Large intestine (tissue), 12 donors: ENCODE measurements around the gene ZNF333. TPM values are rescaled to one million over a fixed set of nuclear protein-coding genes. Genes with fewer than 3 reads are reported as not detected.

Experiments used
- DNase-seq, 2 donors: peaks; one replicate each; pipeline versions ENCODE4 v3.0.0 to v3.0.0-alpha.2; 2013
- H3K27ac ChIP-seq: one replicate; pipeline ENCODE4 v1.5.1; 2013; ENCODE audit warnings: low read length
- H3K27me3 ChIP-seq: 2 replicates; pipeline ENCODE4 v1.6.1; 2013; ENCODE audit warnings: low read length; ENCODE audit not compliant: control insufficient read depth, insufficient read depth
- H3K36me3 ChIP-seq: 2 replicates; pipeline ENCODE4 v1.6.1; 2013; ENCODE audit warnings: low read length; ENCODE audit not compliant: control insufficient read depth, insufficient read depth
- H3K4me1 ChIP-seq: one replicate; pipeline ENCODE4 v1.6.1; 2013; ENCODE audit warnings: low read length; ENCODE audit not compliant: control insufficient read depth, insufficient read depth
- H3K4me3 ChIP-seq: one replicate; pipeline ENCODE4 v1.5.1; 2013; ENCODE audit warnings: low read length
- H3K9me3 ChIP-seq: one replicate; pipeline ENCODE4 v1.6.1; 2013; ENCODE audit warnings: mild to moderate bottlenecking, low read depth, low read length, moderate library complexity; ENCODE audit not compliant: control insufficient read depth
- WGBS: methylation state at CpG from one replicate; pipeline ENCODE4 v1.1.5; 2013; ENCODE audit warnings: low lambda C conversion rate; ENCODE audit not compliant: insufficient coverage; 5-methylcytosine and 5-hydroxymethylcytosine counted together
- long read RNA-seq, 11 donors: transcript quantifications; one replicate each; lab custom pipeline, GENCODE V29; 2026
- polyA plus RNA-seq: library from polyadenylated mRNA; unstranded; fragments of 120-200 nt; gene quantifications from one replicate; pipeline ENCODE4 v1.2.1, GENCODE V29; 2013

Gene ZNF333
- 14.1 TPM for polyA plus RNA-seq
- long read RNA-seq, donor 1, partial matches to known transcripts, result 0 of 3 reads
- long read RNA-seq, donor 1, other reads (novel, unspliced or antisense), result 0 of 3 reads
- long read RNA-seq, donor 2, partial matches to known transcripts, result 0 of 5 reads
- long read RNA-seq, donor 2, other reads (novel, unspliced or antisense), result 0 of 5 reads
- long read RNA-seq, donor 3, result 0 reads
- long read RNA-seq, donor 4, result 0 reads
- long read RNA-seq, donor 5, full-length matches to known transcripts, result 1 of 1 reads
- long read RNA-seq, donor 5, partial matches to known transcripts, result 0 of 1 reads
- long read RNA-seq, donor 5, other reads (novel, unspliced or antisense), result 0 of 1 reads
- long read RNA-seq, donor 6, partial matches to known transcripts, result 0 of 1 reads
- long read RNA-seq, donor 6, other reads (novel, unspliced or antisense), result 0 of 1 reads
- long read RNA-seq, donor 7, full-length matches to known transcripts, result 2 of 2 reads
- long read RNA-seq, donor 7, partial matches to known transcripts, result 0 of 2 reads
- long read RNA-seq, donor 7, other reads (novel, unspliced or antisense), result 0 of 2 reads
- long read RNA-seq, donor 8, partial matches to known transcripts, result 0 of 3 reads
- long read RNA-seq, donor 8, other reads (novel, unspliced or antisense), result 0 of 3 reads
- long read RNA-seq, donor 9, partial matches to known transcripts, result 0 of 3 reads
- long read RNA-seq, donor 9, other reads (novel, unspliced or antisense), result 0 of 3 reads
- long read RNA-seq, donor 10, partial matches to known transcripts, result 0 of 1 reads
- long read RNA-seq, donor 10, other reads (novel, unspliced or antisense), result 0 of 1 reads
- long read RNA-seq, donor 11, partial matches to known transcripts, result 0 of 4 reads
- long read RNA-seq, donor 11, other reads (novel, unspliced or antisense), result 0 of 4 reads

DNA sequence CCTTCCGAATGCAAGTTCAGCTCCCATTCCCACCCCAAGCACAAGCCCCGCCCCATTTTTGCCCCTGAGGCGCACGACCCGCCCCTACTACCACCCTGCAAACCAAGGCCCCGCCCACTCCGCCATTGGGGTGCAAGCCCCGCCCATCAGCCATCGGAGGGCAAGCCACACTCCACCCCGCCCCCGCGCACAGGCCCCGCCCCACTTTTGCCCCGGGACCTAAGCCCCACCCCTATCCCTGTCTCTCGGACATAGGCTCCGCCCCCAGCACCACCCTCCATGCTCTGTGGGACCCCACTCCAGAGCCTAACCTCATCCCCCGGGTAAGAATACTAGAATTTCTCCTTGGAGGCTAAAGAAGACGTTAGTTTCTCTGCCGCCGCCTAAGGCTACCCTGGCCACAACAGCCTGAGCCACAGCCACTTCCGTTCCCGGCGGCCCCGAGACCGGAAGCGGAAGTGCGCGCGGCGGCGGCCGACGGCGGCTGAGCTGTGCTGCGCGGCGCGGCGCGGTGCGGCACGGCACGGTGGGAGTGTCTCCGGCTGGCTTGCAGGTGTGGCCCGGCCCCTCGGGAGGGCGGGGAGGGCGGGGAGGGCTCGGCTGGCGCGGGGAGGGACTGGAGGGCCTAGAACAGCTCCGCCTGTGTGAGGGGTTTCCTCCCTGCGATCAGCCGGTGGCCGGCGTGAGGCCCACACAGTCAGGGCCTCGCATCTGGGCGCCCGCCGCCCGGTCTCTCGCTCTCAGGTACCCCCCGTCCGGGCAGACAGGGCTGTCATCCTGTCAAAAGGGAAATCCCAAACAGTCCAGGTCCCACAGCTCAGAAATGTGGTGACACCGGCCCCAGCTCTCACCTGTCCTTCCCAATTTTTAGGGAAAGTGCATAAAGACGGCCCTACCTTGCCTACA, at the start of gene ZNF333:
Gene ZNF333 (plus strand): TSS at position 451 of the 906 bp plus-strand sequence. CDS start 3,444 bp downstream, outside the sequence.
- WGBS, result no CpG with 5 or more reads among the region's 66 CpGs
- H3K4me1 ChIP-seq, result no peaks in the 10 kb centered on the region

DNA sequence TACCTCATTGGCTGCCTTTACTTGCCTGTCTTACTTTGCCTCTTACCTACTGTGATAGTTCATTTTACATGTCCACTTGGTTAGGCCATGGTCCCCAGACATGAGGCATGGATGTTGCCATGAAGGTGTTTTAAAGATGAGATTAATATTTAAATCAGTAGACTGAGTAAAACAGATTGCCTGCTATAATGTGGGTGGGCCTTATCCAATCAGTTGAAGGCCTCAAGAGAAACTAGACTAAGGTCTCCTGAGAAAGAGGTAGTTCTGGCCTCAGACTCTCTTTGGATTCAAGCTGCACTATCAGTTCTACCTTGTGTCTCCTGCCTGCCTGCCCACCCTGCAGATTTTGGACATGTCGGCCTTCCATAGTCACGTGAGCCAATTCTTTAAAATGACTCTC, 41.3 kb upstream of the ZNF333 start:
- no peak overlapping the region for H3K4me3 ChIP-seq
- WGBS, result 100% methylated on average over 2 of the region's 2 CpGs
- no peaks in the 10 kb centered on the region for H3K9me3 ChIP-seq
- H3K36me3 ChIP-seq, result no peaks in the 10 kb centered on the region
- H3K4me1 ChIP-seq, result no peaks in the 10 kb centered on the region
- H3K27ac ChIP-seq, result no peak overlapping the region
- DNase-seq, result no peak
- H3K27me3 ChIP-seq, result no peaks in the 10 kb centered on the region

More for the DNA sequence above, at the start of gene ZNF333:
- DNase-seq, result peak; percentile 88 to 95
- H3K36me3 ChIP-seq, result peaks cover 7% of the 10 kb centered on the region
- no peaks in the 10 kb centered on the region for H3K27me3 ChIP-seq
- H3K27ac ChIP-seq, result peak within 1 kb of the TSS; percentile 98
- no peaks in the 10 kb centered on the region for H3K9me3 ChIP-seq
- peak within 1 kb of the TSS; percentile 83 for H3K4me3 ChIP-seq

DNA sequence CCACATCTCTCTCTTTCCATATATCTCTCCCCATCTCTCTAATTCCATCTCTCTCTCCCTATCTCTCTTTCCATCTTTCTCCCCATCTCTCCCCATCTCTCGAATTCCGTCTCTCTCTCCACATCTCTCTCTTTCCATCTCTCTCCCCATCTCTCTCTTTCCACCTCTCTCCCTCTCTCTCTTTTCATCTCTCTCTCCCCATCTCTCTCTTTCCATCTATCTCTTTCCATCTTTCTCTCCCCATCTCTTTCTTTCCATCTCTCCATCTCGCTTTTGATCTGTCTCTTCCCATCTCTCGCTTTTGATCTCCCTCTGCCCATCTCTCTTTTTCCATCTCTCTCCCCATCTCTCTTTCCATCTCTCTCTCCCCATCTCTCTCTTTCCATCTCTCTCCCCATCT, 40.8 kb upstream of the ZNF333 start:
- 82% methylated on average over 4 of the region's 4 CpGs for WGBS
- no peak for DNase-seq
- no peaks in the 10 kb centered on the region for H3K36me3 ChIP-seq

DNA sequence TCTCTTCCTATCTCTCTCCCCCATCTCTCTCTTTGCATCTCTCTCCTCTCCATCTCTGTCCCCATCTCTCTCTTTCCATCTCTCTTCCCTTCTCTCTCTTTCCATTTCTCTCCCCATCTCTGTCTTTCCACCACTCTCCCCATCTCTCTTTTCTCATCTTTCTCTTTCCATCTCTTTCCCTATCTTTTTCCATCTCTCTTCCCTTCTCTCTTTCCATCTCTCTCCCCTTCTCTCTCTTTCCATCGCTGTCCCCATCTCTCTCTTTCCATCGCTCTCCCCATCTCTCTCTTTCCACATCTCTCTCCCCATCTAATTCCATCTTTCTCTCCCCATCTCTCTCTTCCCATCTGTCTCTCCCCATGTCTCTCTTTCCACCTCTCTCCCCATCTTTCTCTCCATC, 39.7 kb upstream of the ZNF333 start:
- Histone ChIP-seq H3K4me3 (no peak overlapping the region), H3K36me3 (no peaks in the 10 kb centered on the region), H3K4me1 (no peaks in the 10 kb centered on the region), H3K27me3 (no peaks in the 10 kb centered on the region), H3K9me3 (no peaks in the 10 kb centered on the region), H3K27ac (no peak overlapping the region)
- no peak for DNase-seq
- WGBS, result 67% methylated on average over 2 of the region's 2 CpGs

More for the DNA sequence above, 40.8 kb upstream of the ZNF333 start:
- Histone ChIP-seq H3K27ac (no peak overlapping the region), H3K9me3 (no peaks in the 10 kb centered on the region), H3K4me1 (no peaks in the 10 kb centered on the region), H3K27me3 (no peaks in the 10 kb centered on the region), H3K4me3 (no peak overlapping the region)

DNA sequence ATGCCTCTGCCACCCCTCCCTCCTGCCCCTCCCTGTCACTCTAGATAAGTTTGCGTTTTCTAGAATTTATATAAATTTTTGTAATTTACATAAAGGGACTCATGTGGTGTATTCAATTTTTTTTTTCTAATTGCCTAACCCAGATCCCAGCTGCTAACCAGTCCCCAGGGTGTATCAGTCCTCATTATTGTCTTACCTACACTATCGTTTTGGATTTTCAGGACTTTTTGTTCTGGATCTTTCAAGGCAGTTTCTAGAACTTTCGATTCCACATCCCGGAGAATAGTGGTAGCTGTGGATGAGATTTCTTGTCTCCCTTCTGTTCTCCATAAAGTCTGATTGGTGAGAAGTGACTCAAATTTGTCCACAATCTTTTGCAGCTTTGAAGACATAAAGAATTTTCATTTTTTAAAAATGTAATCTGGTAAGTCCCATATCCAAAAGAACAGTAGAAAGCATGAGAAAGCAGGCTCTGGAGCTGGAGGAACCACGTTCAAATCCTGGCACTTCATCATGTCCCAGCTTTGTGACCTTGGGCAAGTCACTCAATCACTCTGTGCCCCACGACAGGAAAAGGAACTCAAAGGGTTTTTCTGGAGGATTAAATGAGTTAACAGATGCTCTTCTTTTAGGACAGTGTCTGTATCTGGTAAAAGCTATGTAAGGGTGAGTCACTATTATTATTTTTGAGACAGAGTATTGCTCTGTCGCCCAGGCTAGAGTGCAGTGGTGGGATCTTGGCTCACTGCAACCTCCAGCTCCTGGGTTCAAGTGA, 34.9 kb upstream of the ZNF333 start:
- DNase-seq, result no peak
- Histone ChIP-seq H3K4me3 (no peak overlapping the region), H3K9me3 (no peaks in the 10 kb centered on the region), H3K27ac (no peak overlapping the region), H3K4me1 (no peaks in the 10 kb centered on the region), H3K36me3 (no peaks in the 10 kb centered on the region), H3K27me3 (no peaks in the 10 kb centered on the region)
- 92% methylated on average over 2 of the region's 7 CpGs for WGBS

DNA sequence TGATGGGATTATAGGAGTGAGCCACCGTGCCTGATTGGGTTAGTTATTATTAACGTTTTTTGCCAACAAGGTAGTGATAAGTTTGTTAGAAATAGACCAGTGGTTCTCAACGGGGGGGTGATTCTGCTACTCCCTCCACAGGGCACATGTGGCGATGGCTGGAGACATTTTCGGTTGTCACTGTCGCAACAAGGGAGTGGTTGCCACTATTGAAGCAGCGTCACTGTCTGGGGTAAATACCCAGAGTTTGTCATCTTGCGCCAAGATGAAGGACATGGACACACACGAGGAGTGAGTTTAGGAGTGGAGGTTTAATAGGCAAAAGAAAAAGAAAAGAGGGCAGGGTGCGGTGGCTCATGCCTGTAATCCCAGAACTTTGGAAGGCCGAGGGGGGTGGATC, 34.1 kb upstream of the ZNF333 start:
- Histone ChIP-seq H3K27ac (no peak overlapping the region), H3K4me1 (no peaks in the 10 kb centered on the region), H3K27me3 (no peaks in the 10 kb centered on the region), H3K36me3 (no peaks in the 10 kb centered on the region), H3K9me3 (no peaks in the 10 kb centered on the region), H3K4me3 (no peak overlapping the region)
- no peak for DNase-seq
- WGBS, result 89% methylated on average over 3 of the region's 11 CpGs

DNA sequence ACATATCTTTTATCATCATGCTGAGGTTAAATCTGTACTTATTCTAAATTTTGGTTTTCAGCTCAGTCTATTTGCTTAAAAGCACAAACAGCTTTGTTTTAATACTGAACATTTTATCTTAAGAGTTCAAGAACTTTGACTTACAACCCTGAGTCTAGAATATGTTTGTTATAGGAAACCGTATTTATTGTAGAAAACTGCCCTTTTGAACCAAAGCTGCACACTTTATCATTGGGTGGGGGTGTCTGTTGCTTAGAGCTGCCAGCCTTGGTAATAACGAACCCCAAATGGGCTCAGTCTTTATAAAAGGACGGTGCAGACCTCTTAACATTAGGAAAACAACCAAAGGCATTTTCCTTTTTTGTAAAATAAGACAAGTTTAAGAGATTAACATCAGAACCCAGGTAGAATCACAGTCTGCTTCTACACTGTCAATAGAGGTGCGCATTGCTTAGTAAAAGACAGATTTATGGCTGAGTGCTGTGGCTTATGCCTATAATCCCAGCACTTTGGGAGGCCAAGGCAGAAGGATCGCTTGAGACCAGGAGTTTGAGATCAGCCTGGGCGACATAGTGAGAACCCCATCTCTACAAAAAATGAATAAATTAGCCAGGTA, 29.9 kb upstream of the ZNF333 start:
- Histone ChIP-seq H3K4me3 (no peak overlapping the region), H3K9me3 (no peaks in the 10 kb centered on the region), H3K27me3 (no peaks in the 10 kb centered on the region), H3K4me1 (no peaks in the 10 kb centered on the region), H3K36me3 (no peaks in the 10 kb centered on the region), H3K27ac (no peak overlapping the region)
- WGBS, result 20% methylated on average over 1 of the region's 6 CpGs
- peak in 1 of 2 donors; percentile 54 for DNase-seq

DNA sequence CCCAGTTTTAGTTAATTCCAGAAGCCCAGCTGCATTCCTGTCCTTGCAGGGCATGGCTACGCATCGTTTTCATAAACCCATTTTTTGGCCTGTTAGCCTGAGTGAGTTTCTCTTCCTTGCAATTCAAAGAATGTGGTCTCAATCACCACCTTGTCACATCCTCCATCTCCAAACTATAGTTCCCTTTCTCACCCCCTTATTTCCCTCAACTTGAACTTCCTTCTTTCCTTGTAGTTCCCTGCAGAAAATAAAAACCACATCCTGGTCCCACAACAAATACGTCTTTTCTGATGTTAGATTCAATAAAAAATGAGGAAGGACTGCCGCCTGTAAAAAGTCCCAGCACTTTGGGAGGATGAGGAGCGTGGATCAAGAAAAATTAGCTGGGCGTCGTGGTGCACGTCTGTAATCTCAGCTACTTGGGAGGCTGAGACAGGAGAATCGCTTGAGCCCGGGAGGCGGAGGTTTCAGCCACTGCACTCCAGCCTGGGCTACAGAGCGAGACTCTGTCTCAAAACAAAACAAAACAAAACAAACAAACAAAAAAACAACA, 28.4 kb upstream of the ZNF333 start:
- no peak overlapping the region for H3K4me3 ChIP-seq
- H3K27ac ChIP-seq, result no peak overlapping the region
- no peaks in the 10 kb centered on the region for H3K9me3 ChIP-seq
- 100% methylated on average over 2 of the region's 12 CpGs for WGBS
- no peaks in the 10 kb centered on the region for H3K36me3 ChIP-seq
- no peaks in the 10 kb centered on the region for H3K27me3 ChIP-seq
- DNase-seq, result no peak
- no peaks in the 10 kb centered on the region for H3K4me1 ChIP-seq

DNA sequence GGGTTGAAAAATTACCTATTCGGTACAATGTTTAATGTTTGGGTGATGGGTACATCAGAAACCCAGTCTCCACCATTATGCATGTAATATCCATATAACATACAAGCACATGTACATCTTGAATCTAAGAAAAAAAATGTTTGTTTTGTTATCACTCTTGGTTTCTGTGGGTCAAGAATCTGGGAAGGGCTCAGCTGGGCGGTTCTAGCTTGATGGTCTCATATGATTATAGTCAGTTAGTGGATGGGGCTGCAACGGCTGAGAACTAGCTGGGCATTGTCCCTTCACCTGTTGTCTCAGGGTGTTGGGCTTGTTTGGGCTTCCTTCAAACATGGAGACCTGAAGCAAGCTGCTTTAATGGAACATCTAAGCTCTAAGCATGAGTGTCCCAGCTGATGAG, 19.9 kb upstream of the ZNF333 start:
- Histone ChIP-seq H3K27me3 (no peaks in the 10 kb centered on the region), H3K4me1 (no peaks in the 10 kb centered on the region), H3K4me3 (no peak overlapping the region), H3K36me3 (no peaks in the 10 kb centered on the region), H3K27ac (no peak overlapping the region), H3K9me3 (no peaks in the 10 kb centered on the region)
- DNase-seq, result no peak
- no CpG with 5 or more reads among the region's 3 CpGs for WGBS
